GM18507 (cell line): ENCODE results near the gene SMC1A.
A peak's percentile ranks its signal among the peaks of the same experiment; 100 is the strongest.
"Not testable (repeated sequence)": the region's sequence is repeated elsewhere in the genome, so short reads cannot be mapped to it uniquely, and the experiment has no call there.

Source experiments
- DNase-seq: peaks from one replicate; pipeline ENCODE4 v3.0.0; 2011; ENCODE audit warnings: low read depth; ENCODE audit not compliant: insufficient read length; ENCODE audit errors: extremely low spot score
- FAIRE-seq: peaks from 2 replicates; lab custom pipeline; 2011; peaks lifted over from hg19 to GRCh38; lab: Jason Lieb, UNC

Gene SMC1A

DNA sequence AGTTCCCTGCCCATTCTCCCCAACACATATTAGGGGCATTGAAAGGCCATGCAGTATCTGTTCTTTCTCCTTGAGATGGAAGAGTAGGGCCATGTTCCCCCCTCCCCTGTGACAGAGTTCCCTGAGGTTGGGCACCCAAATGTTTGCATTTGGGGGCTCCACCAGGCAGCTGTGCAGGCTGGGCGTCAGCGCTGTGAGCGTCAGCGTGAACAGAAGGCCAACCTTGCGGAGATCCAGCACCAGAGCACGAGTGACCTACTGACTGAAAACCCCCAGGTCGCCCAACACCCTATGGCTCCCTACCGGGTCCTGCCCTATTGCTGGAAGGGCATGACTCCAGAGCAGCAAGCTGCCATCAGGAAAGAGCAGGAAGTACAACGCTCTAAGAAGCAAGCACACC lies 7.8 kb upstream of the SMC1A start:
- FAIRE-seq: no peak
- DNase-seq: no peak

DNA sequence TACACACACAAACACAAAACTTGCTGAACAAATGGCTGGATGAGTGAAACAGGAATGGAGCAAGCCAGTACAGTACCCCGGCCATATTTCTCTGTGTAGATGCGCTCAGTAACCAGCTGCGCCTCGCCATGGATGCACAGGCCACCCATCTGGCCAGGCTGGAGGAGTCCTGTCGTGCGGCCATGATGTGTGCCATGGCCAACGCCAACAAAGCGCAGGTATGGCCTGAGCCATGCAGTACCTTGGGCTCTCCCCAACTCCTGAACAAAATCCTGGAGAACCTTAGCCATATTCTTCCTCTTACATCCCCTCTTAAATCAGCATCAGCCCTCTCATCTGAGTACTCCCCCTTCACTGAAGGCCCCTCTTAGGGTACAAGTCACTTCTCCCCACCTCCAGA lies 7.3 kb upstream of the SMC1A start:
- no peak for FAIRE-seq
- no peak for DNase-seq

DNA sequence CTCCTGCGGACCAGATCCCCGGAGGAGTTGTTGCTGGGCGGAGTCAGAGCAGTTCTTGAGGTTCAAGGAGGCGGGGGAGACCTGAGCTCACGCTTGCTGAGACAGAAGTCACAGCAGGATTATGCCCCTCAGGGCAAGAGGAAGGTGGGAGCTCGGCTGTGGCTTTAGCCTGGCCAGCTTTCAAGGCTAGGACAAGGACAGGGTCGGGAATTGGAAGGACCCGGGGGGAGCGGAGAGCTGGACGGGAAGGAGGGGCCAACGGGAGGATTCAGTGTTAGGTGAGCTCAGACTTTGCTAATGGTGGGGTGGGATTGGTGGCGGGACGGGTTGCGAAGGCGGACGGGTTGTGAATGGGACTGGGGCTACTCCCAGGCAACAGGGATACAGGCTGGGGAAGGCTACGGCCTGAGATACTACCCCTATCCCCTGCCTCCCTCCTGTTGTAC lies 430 bp upstream of the SMC1A start, which contains the start of gene RIBC1:
TSS of gene RIBC1 (plus strand) at position 13 of the 446 bp plus-strand sequence. CDS start 3,404 bp downstream, outside the sequence.
- FAIRE-seq (no peak), DNase-seq (no peak)

DNA sequence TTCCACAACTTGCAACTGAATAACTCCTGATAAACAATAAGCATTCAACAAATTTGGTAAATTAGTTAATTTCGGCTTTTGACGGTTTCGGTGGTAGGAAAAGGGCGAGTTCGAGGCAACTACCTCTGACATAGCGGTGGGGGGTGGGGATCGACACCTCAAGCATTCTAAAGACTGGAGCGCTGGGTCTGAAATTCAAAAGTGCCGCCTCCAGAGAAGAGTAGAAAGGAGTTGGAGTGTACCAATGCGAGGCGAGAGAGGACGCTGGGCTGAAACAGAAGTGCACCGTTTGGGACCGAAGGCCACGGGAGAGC lies 725 bp downstream of the SMC1A start:
- FAIRE-seq (no peak), DNase-seq (no peak)

DNA sequence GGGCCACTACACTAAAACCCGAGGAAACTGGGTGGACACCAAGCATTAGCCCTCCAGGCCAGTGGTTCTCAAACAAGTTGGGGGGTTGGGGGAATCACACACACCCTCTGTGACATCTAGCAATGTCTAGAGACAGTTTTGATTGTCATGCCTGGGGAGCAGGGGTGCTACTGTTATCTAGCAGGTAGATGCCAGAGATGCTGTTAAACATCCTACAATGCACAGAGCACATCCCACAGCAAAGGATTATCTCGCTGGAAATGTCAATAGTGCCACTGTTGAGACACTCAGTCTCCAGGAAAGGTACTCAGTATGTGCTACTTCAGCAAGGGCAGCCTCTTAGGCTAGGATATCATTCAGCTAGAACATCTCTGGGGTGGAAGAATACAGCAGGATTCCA lies 1.3 kb downstream of the SMC1A start:
- no peak for FAIRE-seq
- no peak for DNase-seq

DNA sequence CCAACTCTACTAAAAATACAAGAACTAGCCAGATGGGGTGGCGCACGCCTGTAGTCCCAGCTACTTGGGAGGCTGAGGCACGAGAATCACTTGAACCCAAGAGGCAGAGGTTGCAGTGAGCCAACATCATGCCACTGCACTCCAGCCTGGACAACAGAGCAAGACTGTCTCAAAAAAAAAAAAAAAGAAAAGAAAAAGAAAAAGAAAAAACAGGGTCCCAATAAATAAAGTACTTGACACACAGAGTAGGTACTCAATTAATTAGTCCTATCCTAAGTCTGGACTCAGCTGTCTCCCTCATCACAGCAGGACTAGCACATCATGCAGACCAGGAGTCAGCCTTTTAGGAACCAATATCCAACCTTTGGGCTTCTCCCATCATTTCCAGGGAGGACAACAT lies 2.1 kb downstream of the SMC1A start:
- not testable (repeated sequence) for DNase-seq, FAIRE-seq

DNA sequence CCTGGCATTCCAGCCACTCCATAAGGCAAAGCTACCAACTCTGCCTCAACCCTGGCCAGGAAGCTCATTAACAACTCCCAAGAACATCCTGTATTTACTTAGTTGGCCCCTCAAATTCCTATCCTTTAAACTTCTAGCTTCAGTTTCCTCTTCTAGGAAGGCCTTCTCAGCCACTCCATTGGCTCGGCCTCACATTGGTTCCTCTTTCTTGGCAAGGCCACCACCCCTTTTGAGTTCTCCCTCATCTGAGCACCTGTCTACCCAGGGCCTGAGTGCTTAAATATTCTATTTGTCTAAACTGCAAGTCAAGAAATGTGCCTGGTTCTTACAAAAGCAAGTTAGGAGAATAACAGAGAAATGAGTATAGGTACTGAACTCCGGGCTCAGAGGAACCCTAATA lies 10.0 kb downstream of the SMC1A start:
- no peak for FAIRE-seq
- no peak for DNase-seq

DNA sequence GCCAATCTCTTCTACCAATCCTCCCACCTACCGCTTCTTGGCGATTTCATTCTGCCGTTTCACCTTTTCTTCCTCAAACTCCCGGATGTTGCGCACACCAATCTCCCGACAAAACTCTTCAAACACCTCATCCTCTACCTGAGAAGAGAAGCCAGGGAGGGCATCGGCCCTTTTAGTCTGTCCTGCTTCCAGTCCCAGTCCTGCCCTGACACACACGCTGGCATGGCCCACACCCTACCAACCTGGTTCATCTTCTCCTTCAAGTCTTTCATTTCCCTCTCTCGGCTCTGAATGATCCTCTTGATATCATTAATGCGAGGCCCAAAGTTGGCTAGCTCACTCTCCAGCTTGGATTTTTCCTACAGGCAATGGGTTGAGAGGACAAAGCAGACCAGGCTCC lies 18.9 kb downstream of the SMC1A start:
- FAIRE-seq: no peak
- no peak for DNase-seq

DNA sequence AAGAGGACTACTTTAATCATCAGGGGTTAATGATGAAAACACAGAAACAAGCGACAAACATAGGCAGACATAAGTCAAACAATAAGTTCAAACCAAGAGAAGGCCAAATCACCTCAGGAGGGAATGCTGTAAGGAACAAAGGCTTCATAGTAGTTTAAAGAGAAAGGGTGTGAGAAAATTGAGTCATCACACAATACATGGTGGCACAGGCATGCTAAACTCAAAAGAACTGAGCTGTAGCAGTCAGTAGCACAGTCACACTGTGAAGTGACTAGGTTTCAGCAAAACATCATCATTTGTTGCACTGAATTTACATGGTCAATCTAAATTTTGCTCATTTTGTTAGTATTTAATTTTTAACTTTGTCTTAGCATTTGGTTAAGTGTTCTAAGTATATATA lies 24.2 kb downstream of the SMC1A start:
- DNase-seq: no peak
- no peak for FAIRE-seq

DNA sequence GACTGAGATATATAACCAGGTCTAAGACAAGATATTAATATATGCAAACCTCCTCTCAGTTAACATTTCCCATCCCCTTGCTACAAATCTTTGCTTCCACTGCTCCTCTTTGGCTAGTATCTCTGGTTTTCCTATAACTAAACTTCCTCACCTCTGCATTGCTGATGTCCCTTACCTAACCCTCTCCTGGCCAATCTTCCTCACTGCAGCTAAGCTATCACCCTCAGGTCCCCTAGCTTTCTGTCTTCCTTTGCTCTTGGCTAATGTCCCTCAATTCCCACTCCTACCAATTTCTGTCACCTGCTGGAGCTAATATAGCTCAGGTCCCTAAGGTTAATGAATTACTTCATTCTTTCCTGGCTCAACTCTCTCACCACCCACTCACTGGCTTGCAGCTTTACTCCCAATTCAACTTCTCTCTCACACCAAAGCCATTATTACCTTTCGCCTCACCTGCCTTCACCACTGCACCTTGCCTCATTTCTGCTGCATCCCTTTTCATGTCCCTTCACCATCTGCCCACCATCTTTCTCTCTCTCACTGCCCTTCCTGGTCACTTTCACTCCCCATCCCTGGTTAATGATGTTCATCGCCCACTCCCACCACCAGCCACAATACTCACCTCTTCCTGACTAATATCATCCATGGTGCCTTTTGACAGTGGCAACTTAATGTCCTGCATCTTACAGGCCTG lies 26.7 kb downstream of the SMC1A start:
- FAIRE-seq (no peak), DNase-seq (no peak)

DNA sequence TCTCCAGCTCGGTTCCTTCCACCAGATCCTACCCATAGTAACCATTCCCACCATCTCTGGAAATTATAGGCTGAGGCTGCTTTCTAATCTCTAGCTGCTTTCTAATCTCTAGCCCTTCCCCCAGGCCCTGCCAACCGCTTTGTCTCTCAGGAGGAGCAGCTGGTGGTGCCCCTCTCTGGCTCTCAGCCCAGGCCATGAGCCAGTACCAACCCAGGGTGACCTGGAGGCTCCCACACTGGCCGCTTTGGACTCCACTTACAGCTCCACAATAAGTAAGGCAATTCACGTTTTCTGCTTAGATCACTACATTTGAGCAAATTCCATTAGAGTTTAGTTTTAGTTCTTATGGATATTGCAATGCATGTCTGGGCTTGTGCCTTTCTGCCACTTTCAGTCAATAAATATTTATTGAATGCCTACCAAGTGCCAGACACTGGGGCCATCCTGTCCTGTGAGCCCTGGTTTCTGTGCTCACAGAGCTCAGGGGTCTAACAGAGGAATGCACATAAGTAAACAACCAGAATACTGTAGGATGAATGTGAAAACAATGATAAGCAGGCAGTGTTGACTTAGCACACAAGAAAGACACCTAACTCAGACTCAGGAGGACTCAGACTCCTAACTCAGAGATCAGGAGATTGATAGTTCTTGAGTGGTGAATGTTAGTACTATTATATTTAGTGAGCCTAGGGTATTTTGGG lies 38.9 kb downstream of the SMC1A start:
- no peak for DNase-seq
- no peak for FAIRE-seq

DNA sequence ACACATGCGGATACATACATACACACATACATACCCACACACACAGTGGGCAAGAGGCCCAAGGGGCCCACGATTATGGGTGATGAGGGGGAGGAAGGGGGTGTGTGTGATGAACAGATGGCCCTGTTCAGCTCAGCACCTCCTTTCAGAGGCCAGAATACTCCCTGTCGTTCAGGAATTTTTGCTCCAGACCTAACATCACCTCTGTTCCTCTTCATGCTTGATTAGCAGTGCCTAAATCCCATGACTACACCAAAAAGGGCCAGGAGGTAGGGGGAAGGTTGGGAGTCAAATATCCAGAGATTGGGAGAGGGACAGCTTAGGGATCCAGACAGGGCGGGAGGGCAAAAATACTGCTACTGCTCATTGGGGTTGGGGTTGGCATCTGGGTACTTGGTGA lies 42.7 kb downstream of the SMC1A start:
- no peak for FAIRE-seq
- DNase-seq: no peak

DNA sequence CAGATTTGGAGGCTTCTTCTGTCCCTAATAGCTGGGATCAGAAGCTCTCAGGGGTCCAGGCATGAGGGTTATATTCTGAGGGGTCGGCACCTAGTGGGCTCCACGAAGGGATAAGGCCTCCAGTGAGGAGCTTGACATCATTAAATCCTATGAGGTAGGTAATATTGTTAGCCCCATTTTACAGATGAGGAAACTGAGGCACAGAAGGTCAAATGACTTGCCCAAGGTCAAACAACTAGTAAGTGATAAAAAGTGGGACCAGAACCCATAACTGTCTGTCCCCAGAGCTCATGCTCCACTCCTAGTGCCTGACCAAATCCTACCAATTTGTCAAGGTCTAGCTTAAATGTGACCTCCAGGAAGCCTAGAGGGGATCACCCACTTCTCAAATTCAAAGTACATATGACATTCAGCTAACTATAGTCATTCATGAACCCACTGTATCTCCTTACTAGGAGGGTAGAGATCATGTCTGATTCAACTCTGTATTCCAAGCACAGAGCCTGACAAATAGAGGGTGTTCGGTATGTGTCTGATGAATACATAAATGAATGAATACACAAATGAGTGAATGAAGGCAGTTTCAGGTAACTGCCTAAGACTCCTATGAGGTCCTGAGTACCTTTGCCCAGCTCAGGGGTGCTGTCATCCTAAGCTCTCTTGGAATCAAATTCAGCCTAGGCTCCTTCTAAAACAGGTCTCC lies 43.3 kb downstream of the SMC1A start:
- FAIRE-seq (no peak), DNase-seq (no peak)

DNA sequence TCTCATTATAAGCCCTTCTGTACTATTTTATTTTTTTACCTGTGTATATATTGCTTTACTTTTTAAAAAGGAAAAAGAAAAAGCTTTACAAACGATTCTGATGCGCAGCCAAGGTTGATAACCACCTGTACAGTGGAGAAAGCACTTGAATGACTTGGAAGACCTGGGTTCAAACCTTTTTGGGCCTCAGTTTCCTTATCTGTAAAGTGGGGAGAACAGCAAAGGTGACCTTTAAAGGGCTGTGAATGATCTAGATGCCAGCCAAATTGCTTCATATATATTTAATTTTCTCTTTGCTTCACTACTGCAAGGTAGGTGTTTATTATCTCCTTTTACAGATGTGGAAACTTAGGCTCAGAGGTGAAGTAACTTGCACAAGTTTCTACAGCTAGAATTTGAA lies 45.0 kb downstream of the SMC1A start:
- DNase-seq (no peak), FAIRE-seq (no peak)

DNA sequence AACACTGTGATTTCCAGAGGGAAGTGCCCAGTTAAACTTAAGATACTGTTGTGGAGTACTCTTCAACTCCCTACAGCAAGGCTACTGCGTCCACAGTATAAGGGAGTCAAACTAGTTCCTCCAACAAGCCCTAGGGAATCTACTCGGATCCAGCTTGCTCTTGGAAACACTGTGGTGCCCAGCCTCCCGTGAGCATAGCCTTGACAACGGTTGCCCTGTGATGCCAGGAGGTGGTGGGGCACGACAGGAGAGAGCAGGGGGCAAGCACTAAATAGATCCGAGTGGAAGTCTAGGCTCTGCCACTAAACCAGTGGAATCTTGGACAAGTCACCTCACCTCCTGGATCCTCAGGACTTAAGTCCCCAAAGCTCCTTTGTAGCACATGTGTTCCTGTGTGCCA lies 45.6 kb downstream of the SMC1A start:
- no peak for DNase-seq
- FAIRE-seq: no peak

DNA sequence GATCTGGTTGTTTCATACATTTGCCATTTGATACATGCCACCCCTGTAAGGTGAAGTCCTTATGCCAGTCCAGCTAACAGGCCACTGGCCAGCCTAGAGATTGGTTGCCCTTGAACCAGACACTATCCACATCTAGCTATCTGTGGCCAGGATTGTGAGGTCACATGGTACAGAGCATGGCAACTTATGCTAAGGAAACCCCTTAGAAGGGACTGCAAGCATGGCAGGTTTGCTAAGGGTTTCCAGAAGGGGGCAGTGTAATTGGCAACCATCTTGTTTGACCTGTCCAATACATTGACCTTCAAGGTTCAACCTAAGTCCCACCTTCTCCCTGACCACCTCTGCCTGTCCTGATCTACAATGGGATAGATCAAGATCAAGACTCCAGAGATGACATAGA lies 47.5 kb downstream of the SMC1A start:
- FAIRE-seq: no peak
- no peak for DNase-seq

DNA sequence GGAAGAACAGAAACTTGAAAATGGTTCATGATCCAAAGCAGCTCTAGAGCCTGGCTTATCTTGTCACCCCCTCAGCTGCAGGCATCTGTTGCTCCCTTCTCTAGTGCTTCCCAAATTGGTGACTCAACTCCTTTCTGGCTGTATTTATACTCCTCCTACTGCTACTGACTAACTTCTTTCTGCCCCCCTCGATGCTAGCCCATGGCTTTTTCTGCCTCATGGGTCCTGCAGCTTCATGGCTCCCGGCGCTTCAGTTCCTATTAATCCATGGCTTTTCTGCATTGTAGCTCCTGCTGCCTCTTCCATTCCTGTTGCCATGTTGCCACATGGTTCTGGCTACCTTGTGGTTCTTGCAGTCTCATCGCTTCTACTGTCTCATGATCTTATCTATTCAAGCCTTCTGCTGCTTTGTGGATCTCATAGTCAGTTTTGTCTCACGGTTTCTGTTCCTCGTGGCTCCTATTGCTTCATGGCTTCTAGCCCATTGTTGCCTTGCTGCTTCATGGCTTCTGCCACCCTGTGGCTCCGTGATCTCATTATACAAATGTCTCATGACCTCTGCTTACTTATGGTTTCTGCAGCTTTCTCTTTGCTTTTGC lies 48.1 kb downstream of the SMC1A start:
- FAIRE-seq (no peak), DNase-seq (no peak)

DNA sequence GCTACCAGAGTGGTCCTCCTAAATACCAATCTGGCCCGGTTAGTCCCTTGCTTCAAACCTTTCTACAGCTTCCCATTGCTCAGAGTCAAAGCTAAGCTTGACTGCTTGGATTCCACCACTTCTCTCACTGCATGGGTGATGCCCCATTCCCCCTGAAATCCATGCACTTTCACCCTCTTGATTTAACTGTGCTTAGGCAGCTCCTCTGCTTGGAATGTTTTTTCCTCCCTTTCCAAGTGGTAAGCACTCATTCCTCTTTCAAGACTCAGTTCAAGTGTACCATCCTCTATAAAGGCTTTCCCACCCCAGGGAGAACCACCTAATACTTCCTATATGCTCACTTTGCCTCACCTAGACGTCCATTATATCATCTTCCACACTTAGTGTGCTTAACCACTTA lies 49.1 kb downstream of the SMC1A start:
- FAIRE-seq (no peak), DNase-seq (no peak)

DNA sequence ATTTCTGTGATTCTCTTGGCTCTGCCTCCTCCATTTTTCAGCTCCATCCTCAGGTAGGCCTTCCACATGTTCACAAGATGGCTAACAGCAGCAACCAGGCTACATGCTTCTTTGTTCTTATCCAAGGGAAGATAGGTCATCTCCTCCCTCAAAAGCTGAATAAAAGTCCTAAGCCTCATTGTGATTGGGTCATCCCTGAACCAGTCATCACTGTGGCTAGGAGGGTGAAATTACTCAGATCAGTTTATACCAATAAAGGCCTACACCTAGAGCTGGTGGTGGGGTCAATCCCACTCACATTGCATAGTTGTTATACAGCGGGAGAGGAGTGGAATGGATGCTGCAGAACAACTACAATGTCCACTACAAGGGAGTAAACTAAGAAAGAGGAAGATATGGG lies 56.0 kb downstream of the SMC1A start:
- DNase-seq, FAIRE-seq: not testable (repeated sequence)

DNA sequence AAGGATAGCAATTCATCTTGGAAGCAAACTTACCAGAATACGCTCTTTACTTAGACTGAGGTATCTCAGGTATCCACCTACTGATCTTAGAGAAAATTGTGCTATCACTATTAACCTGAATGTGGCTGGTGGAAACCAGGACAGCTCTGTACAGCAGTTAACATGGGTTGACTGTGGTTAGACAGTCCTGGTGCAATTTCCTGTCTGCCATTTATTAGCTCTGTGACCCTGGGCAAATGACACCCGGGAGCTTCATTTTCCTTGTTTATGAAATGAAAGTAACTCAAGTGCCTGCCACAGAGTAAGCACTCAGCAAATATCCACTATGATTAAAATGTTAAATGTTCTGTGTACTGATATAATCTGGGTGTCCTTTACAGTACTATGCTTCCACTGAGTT lies 60.0 kb downstream of the SMC1A start:
- DNase-seq: no peak
- peak; percentile 56 for FAIRE-seq
